ENCODE results near the gene MAZ. TPM values are rescaled to one million over a fixed set of nuclear protein-coding genes. Genes with fewer than 3 reads are reported as not detected.

The MAZ gene
- total and polyA plus RNA-seq, 2 of the 13 experiments (the other 11 are each of a cell fraction or from before 2014, with no cell fraction given): 203 to 277 TPM

- ChIA-PET CTCF (ENCODE audit: low intra/inter-chr PET ratio, low total read pairs) (no interaction called here), POLR2A (interaction anchor here (1.1 kb wide), 1 partner anchor 11 kb away, joined by 4 read pairs; no protein-coding TSS in a partner anchor)
- WGBS (ENCODE audit: low lambda C conversion rate): 77% methylated on average over 2 of the region's 2 CpGs
- no peaks in the 10 kb centered on the region for H3K79me2 ChIP-seq (ENCODE audit: insufficient read depth, low read length)
- no peak overlapping the region for H3K4me2 ChIP-seq (ENCODE audit: low read depth, low read length)
- intact Hi-C loops (cut with micrococcal nuclease; ENCODE audit: unreplicated experiment): no loop called here
- no peak overlapping the region for H3K27ac ChIP-seq (ENCODE audit: extremely low read length, insufficient read depth, low read length)
- H3K36me3 ChIP-seq (replicated peaks in 1 of 2; ENCODE audit: control insufficient read depth in 1 of 2, insufficient read depth in 2 of 2, low read length in 2 of 2): no peaks in the 10 kb centered on the region
- H3K9ac ChIP-seq (ENCODE audit: insufficient read depth, low read depth, low read length): no peak overlapping the region
- H4K20me1 ChIP-seq (ENCODE audit: insufficient read depth, low read length): no peaks in the 10 kb centered on the region
- no peaks in the 10 kb centered on the region for H3K9me3 ChIP-seq (ENCODE audit: low read length)
- H3K27me3 ChIP-seq (ENCODE audit: control insufficient read depth in 1 of 2, insufficient read depth in 2 of 2, low read length in 2 of 2): no peaks in the 10 kb centered on the region; a peak in 1 of 5 replicates
- H2AFZ ChIP-seq (ENCODE audit: low read length): no peak overlapping the region
- no peak for FAIRE-seq
- in situ Hi-C loops (cut with HindIII; ENCODE audit: extremely low pct_ligation_motif_present, low pct_unique_long_range_greater_than_20kb): no loop called here
- no TSS peak for BruUV-seq (replicated peaks)
- DNase-seq (ENCODE audit: low spot score): no peak
- ATAC-seq: no peak
- no peak overlapping the region for H3K4me3 ChIP-seq (replicated peaks in 1 of 3; ENCODE audit: insufficient read depth in 1 of 3, low read depth in 2 of 3, low read length in 3 of 3)
- peaks cover 74% of the 10 kb centered on the region for H3K4me1 ChIP-seq (ENCODE audit: insufficient read depth, low read length)
- TF ChIP-seq, protein P1, sequence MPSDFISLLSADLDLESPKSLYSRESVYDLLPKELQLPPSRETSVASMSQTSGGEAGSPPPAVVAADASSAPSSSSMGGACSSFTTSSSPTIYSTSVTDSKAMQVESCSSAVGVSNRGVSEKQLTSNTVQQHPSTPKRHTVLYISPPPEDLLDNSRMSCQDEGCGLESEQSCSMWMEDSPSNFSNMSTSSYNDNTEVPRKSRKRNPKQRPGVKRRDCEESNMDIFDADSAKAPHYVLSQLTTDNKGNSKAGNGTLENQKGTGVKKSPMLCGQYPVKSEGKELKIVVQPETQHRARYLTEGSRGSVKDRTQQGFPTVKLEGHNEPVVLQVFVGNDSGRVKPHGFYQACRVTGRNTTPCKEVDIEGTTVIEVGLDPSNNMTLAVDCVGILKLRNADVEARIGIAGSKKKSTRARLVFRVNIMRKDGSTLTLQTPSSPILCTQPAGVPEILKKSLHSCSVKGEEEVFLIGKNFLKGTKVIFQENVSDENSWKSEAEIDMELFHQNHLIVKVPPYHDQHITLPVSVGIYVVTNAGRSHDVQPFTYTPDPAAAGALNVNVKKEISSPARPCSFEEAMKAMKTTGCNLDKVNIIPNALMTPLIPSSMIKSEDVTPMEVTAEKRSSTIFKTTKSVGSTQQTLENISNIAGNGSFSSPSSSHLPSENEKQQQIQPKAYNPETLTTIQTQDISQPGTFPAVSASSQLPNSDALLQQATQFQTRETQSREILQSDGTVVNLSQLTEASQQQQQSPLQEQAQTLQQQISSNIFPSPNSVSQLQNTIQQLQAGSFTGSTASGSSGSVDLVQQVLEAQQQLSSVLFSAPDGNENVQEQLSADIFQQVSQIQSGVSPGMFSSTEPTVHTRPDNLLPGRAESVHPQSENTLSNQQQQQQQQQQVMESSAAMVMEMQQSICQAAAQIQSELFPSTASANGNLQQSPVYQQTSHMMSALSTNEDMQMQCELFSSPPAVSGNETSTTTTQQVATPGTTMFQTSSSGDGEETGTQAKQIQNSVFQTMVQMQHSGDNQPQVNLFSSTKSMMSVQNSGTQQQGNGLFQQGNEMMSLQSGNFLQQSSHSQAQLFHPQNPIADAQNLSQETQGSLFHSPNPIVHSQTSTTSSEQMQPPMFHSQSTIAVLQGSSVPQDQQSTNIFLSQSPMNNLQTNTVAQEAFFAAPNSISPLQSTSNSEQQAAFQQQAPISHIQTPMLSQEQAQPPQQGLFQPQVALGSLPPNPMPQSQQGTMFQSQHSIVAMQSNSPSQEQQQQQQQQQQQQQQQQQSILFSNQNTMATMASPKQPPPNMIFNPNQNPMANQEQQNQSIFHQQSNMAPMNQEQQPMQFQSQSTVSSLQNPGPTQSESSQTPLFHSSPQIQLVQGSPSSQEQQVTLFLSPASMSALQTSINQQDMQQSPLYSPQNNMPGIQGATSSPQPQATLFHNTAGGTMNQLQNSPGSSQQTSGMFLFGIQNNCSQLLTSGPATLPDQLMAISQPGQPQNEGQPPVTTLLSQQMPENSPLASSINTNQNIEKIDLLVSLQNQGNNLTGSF (CRISPR knock-in tag; IDR thresholded peaks at IDR 0.05): no peak
- TF ChIP-seq POLR2G (IDR thresholded peaks at IDR 0.05; ENCODE audit: low read depth, low read length) (no peak), HNF1B (CRISPR knock-in tag; IDR thresholded peaks at IDR 0.05) (no peak), NFKB2 (CRISPR knock-in tag; IDR thresholded peaks at IDR 0.05; ENCODE audit: borderline replicate concordance) (no peak), RERE (CRISPR knock-in tag; IDR thresholded peaks at IDR 0.05; ENCODE audit: low read depth) (no peak), TBP (CRISPR knock-in tag; IDR thresholded peaks at IDR 0.05) (no peak), ZNF788 (CRISPR knock-in tag; IDR thresholded peaks at IDR 0.05; ENCODE audit: borderline replicate concordance) (no peak), RBM22 (optimal IDR thresholded peaks at IDR 0.05; ENCODE audit: low read length) (no peak), ZNF879 (CRISPR knock-in tag; IDR thresholded peaks at IDR 0.05) (no peak), ZNF44 (CRISPR knock-in tag; IDR thresholded peaks at IDR 0.05) (no peak)
- TF ChIP-seq, protein P2, sequence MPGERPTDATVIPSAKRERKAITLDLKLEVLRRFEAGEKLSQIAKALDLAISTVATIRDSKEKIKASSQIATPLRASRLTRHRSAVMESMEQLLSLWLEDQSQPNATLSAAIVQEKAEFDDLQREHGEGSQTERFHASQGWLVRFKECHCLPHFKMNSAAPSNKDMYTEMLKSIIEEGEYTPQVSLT (CRISPR knock-in tag; IDR thresholded peaks at IDR 0.05; ENCODE audit: borderline replicate concordance, low read depth): no peak
Observed at GRCh38 chr16:29769507-29769906, 36.8 kb upstream of the MAZ start.

Measured in HepG2 (cell line).